ENCODE results near the gene SLC28A2.
A peak's percentile ranks its signal among the peaks of the same experiment; 100 is the strongest.
"Not testable (repeated sequence)": the region's sequence is repeated elsewhere in the genome, so short reads cannot be mapped to it uniquely, and the experiment has no call there.

SLC28A2 gene, protein sequence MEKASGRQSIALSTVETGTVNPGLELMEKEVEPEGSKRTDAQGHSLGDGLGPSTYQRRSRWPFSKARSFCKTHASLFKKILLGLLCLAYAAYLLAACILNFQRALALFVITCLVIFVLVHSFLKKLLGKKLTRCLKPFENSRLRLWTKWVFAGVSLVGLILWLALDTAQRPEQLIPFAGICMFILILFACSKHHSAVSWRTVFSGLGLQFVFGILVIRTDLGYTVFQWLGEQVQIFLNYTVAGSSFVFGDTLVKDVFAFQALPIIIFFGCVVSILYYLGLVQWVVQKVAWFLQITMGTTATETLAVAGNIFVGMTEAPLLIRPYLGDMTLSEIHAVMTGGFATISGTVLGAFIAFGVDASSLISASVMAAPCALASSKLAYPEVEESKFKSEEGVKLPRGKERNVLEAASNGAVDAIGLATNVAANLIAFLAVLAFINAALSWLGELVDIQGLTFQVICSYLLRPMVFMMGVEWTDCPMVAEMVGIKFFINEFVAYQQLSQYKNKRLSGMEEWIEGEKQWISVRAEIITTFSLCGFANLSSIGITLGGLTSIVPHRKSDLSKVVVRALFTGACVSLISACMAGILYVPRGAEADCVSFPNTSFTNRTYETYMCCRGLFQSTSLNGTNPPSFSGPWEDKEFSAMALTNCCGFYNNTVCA

DNA sequence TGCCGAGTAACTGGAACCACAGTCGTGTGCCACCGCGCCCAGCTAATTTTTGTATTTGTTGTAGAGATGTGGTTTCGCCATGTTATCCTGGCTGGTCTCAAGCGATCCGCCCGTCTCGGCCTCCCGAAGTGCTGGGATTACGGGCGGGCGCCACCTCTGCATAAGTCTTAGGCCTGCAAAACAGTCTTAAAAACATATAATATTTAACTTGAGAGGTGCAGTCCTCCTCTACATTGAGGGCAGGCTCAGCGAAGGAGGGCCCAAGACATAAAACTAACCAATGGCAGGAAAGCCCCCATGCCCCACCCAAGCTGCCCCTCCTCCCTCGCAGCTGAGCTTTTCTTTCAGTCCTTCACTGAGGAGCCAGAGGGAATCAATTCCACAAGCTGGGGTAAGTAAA is at the start of gene SLC28A2:
SLC28A2 (plus strand) TSS at position 347 of the 400 bp plus-strand sequence. CDS start 982 bp downstream, outside the sequence.
- no peak for DNase-seq

DNA sequence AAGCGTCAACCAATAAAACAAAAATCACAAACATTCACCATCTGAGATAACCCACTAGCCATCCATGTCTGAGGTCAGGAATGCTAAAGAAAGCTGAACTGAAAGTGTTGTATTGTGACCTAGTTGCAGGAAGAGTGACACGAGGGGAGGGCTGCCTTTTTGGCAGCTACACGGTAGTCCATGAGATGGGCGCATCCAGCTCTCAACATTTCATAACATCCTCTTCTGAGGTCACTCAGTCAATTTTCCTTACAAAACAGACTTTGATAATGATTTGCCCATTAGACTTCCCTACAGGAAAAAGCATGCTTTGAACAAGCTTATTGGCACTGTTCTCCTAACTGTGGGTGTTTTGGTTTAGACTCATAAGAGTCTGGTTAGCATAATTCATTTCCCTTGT is 48.9 kb upstream of the SLC28A2 start:
- no peak for DNase-seq

DNA sequence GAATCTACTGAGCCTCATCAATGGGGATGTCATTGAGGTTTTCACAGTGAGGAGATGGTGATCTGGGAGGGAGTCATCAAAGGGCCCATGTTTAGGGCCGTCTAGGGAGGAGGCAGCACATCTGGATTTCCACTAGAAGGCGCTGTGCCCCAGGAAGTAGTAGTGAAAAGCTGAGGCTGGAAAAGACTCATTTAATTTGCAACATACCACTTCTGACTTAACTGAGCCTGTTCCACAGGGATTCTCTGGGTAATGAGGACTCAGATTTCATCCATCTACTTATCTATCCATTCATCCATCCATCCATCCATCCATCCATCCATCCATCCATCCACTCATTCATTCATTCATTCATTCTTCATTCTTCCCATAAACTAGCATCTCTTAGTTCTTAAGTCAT is 46.8 kb upstream of the SLC28A2 start:
- peak; percentile 58 for DNase-seq

DNA sequence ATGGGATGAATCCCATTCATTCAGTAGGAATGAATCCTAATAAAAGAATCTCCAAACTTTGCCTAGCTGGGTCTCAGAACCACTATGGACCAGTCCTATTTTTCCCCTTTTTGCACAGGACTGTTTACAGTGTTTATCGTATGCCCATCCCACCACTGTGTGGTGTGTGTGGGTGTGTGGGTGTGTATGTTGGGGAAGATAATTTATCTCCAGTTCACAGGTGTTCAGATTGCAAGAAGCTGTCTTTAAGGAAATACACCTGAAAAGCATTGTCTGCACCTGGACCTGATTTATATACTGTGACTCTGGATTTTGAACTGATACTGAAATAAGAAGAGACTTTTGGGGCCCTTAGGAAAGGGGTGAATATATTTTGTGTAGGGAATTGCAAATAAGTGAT is 39.5 kb upstream of the SLC28A2 start:
- no peak for DNase-seq

DNA sequence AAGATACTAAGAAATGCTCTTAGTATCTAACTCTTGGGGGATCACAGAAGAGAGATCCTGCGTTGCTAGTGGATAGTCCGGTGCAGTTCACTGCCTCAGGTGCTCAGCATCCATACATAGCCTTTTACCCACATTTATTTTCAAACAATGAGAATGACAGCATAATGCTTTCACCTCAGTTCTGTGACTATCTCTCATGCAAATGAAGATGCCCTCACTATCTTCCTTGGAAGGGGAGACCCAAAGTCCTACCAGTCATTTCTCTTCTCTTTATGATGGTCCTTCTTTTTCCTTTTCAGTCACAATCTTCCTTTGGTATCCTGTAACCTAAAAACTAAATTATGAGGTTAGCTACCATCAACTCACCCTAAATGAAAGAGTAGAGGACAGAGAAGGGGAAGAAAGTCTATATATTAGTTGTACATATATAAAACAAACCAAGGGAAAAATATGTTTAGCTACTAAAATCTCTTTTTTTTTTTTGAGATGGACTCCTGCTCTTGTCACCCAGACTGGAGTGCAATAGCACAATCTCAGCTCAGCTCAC is 30.9 kb upstream of the SLC28A2 start:
- DNase-seq = no peak

DNA sequence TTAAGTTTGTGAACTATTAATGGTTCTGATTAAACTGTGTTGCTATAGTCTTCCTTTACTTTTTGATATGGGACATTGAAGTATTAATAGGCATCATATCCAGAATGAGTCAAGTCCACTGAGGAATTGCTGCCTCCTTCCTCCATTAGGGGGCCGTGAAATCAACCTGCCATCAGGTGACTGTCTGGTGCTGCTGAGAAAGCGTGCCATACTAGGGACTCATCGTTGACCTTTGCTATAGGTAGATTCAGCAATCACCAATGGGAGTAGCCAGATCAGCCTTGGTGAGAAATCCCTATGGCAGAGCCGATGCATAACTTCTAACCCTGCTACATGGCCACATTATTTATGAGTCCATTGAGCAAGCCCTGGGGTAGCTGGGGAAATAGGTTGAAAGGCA is 30.1 kb upstream of the SLC28A2 start:
- no peak for DNase-seq

DNA sequence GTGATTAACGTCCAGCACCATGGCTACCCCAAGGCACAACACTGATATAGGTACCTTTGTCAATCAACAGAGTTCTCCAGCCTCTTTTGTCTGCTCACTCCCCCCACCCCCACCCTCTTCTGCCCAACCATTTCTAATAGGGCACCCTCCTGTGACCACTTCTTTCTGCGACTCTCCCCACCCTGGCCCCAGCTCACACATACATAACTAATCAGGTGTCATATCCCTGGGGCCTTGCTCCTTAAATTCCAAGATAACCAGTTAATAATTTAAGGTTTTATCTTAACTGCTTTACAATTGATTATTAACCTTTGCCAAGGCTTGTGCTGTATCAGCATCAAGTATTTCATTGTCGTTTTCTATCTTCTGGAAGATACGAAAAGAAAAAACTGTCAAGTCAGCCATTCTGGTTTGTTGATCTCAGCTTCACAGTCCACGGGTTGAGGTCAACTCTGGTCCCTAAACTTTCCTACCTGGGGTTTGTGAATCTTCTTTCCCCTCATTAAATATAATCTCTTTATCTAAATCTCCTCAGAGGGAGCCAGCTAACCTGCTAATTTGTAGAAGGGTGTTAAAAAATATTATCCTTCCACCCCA is 27.3 kb upstream of the SLC28A2 start:
- no peak for DNase-seq

DNA sequence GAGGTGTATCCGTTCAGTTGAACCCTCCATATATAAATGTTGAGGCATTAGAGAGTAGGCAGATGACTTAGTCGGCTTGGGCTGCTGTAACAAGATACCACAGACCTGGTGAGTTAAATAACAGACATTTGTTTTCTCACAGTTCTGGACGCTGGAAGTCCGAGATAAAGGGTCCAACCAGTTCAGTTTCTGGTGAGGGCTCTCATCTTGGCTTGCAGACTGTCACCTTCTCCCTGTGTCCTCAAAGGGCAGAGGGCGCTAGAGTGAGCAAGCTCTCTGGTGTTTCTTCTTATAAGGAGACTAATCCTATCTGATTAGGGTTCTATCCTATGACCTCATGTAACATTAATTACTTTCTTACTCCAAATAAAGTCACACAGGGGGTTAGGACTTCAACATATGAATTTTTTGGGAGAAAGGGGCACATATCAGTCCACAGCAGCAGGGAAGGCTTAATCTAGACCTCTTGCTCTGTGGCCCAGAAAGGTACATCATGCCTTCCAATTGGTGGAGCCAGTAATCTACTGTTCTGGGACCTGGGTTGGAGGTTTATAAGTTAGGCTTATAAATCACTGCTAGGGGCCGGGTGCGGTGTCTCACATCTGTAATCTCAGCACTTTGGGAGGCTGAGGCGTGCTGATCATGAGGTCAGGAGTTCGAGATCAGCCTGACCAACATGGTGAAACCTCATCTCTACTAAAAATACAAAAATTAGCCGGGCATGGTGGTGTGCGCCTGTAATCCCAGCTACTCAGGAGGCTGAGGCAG is 26.3 kb upstream of the SLC28A2 start:
- no peak for DNase-seq

DNA sequence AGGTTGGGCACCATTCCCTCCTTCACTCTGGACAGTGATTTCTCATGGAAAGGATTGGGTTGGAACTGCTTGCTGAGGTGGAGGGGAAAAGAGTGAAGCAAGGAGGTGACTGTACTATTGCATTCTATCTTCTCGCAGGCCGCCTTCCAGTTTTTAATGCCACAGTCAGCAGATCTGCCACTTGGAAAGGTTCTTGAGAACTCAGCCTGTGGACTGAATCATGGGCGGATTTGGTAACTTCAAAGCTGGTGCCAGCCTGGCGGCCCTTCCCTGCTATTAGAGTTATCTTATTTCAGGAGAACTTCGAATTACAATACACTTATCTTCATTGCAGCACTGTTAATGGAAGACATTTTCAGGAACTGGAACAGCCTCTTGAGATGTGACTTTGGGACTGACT is 23.1 kb upstream of the SLC28A2 start:
- no peak for DNase-seq

DNA sequence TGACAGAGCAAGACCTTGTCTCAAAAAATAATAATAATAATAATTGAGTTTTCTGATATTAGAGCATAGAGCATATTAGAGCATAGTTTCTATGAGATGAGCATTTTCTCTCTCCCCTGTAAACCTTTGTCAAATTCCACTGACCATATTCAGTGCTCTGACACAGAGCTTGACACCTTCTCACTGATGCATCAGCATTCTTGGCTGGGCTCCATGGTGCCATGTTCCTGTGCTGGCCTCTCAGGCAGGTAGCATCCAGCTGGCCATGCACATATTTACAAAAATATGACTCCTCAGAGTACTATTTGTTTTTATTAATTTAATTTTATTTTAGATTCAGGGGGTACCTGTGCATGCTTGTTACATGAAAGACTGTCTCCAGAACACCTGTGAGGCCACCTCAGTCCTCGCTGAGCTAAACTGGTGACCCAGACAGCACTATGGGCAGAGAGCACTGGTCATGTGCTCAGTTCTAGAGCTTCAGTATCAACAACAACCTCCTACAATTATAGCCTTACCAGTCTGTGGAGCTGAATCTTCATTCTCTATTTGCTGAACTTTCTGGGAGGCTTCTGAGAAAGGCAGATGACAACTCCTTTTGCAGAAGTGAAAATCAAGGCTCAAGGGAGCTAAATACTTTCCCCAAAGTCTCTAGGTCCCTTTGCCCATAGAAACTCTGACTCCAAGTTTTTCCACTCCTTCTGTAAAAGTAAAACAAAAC is 21.6 kb upstream of the SLC28A2 start:
- DNase-seq = no peak

DNA sequence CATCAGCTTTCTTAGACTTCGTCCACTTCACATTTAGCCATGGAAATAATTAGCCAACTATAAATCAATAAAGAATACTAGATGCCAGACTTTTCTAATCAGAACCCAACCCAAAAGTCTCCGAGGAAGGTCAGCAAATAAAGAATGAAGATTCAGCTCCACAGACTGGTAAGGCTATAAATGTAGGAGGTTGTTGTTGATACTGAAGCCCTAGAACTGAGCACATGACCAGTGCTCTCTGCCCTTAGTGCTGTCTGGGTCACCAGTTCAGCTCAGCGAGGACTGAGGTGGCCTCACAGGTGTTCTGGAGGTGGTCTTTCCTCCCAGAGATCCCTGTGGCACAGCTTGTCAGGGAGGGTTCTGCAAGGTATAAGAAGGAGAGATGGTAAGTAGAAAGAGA is 20.9 kb upstream of the SLC28A2 start:
- DNase-seq = no peak

DNA sequence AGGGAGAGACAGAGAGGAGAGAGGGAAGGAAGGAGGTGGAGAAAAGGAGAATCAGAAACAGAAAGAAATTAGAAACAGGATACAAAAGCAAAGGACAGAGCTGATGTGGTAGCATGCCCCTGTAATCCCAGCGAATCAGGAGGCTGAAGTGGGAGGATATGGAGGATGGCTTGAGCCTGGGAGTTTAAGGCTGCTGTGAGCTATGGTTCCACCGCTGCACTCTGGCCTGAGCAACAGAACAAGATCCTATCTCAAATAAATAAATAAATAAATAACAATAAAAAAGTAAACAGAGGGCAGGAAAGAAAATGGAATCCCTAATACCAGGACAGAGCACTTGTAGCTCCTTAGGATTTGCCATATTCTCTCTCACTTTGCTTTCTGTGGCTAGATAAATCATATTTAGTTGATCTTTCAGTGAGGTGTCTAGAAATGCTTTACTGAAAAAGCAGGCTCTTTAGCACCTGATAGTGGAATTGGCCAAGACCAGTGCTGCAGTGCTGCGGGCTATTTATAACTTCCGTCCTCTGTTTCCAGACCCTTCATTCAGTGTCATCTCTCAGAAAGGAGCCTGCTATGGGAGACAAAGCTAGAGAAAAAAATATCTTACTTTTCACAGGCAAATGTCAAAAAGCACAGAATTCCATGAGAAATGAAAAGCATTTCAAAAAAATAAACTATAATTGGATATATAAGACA is 20.0 kb upstream of the SLC28A2 start:
- no peak for DNase-seq

DNA sequence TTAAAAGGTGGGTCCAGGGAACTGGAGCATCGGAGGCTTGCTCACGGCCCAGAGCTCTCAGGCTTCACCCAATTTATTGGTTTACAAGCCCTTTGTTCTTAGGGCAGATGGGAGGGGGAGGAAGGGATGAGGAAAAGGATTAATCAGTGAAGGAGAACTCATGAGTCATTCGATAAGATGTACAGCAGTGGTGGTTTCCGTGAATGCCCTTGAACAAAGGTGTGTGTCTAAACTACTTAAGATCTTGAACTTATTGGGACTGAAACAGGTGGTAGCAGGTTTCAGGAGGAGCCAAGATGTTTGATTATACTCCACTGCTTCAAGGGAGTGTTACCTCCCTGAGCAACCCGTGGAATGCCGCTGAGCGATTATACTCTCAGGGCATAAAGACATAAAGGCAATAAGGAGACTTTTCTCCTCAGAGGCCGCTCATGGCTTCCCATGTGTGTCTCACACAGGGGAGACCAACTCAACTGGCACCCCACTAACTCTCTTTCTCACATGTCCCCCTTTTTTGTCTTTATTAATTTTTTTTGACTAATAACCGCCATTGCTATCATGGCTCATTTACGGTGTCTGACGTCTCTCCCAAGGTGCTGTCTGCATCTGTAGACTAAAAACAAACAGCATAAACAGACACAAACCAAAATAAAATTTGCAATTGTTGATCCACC is 17.3 kb upstream of the SLC28A2 start:
- no peak for DNase-seq

DNA sequence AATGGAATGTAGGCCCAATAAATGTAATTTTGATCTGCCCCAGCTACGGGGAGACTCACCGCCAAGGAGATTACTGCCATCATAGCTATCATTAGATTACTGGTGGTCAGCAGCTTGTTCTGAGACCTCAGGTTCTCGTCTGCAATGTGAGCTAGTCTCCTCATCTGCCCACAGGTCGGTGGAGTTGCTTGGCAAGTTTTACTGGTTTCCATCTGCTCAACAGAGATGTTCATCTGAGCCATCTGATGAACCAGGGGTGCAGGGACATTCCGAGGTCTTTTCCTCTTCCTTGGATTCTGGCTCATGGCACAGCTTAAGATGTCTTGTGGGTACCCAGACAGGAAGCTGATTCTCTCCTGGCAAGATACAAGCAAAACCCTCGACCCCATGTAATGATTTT is 15.2 kb upstream of the SLC28A2 start:
- DNase-seq = not testable (repeated sequence)

DNA sequence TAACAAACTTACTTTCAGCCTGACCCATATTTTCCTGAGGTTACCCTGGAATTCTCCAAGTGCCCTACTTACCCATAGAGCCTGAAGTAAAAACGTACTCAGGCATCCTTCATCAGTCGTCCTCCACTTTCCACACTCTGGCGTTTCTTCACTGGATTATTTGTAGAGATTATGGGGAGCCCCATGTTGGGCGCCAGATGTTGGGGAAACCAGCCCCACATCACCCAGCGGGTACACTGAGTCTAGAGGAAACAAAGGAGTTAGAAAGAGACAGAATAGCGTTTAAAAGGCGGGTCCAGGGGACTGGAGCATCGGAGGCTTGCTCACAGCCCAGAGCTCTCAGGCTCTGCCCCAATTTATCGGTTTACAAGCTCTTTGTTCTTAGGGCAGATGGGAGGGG is 9.7 kb upstream of the SLC28A2 start:
- no peak for DNase-seq

DNA sequence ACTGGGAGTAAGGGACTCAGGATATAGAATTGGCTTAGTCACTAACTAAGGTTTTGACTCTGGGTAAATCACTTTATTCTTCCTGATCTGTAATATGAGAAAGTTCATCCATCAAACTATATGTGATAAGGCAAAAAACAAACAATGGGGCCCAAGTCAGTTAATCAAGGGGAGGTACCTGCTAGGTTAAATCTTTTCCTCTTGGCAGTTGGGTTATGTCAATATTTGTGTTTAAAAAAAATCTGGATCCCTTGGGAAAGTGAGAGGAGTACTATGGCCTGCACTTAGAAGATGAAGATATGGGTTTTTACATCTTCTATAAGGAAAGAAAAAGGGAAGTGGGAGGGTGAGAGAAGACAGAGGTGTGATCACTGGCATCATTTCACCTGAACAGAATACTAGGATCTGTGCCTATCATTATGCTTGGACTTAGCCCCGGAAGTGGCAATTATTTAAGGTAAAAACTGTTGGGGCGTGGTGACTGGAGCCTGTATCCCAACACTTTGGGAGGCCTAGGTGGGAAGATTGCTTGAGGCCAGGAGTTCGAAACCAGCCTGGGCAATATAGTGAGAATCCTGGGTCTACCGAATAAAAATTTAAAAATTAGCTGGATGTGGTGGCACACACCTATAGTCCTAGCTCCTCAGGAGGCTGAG is 2.8 kb upstream of the SLC28A2 start:
- no peak for DNase-seq

DNA sequence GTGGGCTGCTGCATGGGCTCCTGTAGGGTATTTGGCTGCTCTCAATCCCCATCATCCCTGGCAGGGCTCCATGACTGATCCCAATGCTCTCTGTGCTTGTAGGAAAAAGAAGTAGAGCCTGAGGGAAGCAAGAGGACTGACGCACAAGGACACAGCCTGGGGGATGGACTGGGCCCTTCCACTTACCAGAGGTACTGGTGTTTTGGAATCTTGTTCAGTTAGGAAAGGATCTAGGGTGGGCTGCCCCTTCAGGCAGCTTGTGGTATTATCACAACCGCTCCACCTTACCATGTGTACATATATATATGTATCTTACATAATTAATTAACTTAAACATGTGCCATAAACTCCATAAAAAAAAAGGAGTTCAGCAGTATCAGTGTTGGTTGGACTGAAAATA is 1.3 kb downstream of the SLC28A2 start:
- no peak for DNase-seq

DNA sequence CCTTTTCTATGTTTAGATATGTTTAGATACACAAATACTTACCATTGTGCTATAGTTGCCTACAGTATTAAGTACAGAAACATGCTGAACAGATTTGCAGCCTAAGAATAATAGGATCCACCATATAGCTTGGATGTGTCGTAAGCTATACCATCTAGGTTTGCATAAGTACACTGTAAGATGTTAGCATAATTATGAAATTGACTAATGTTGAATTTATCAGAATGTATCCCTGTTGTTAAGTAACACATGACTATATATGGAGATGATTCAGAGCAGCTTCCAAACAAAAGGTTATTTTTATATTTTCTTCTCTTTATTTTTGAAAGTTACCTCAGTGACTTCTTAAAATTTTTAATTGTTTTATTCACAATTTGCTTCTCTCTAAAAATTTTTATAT is 2.4 kb downstream of the SLC28A2 start:
- no peak for DNase-seq

DNA sequence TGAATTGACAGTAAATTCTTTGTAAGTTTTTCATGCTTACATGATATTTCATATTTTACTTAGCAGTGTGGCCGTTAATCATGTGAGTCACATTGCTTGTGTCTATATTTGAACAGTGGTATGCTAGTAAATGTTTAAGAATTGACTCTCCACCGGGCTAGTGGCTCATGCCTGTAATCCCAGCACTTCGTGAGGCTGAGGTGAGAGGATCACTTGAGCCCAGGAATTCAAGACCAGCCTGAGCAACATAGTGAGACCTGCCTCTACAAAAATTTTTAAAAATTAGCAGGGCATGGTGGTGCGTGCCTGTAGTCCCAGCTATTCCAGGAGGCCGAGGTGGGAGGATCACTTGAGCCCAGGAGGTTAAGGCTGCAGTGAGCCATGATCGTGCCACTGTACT is 2.8 kb downstream of the SLC28A2 start:
- DNase-seq = not testable (repeated sequence)

DNA sequence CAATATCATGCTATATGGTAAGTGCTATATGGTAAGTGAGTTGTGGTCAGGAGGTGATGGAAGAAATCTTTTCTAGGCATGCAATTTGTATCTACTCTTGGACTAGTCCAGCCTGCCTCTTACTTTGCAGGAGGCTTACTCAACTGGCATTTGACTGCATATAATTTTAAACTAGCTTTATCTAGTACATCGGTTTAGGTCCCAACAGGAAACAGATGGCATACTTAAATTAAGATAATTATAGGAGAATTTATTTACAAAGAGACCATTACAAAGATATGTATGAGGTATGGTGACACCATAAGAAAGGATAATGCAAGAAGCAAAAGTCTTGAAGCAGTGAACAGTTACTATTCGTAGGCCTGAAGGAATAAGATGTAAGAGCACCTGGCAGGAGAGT is 7.8 kb downstream of the SLC28A2 start:
- DNase-seq = no peak
